ENCODE measurements around the gene ZNF536.
"Not testable (repeated sequence)": the region's sequence is repeated elsewhere in the genome, so short reads cannot be mapped to it uniquely, and the experiment has no call there.

Gene ZNF536

DNA sequence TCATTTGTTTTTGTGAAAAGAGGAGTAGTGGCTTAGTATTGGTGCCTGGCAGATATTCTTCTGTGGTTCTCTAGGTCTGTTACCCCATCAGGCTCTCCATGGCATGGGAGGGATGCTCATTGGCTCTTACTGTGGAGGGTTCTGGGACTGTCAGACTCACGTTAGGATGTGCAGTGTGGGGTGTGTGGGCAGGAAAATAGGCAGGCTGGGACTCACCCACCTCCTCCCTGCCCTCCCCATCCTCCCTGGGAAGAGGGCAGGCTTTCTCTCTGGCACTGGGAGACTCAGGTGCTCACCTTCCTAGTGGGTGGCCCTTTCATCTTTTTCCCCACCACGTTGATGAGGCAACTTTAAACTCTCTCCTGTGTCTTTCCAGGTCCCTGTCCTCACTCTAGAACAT lies 44.2 kb downstream of the ZNF536 start:
- TF ChIP-seq, protein P1, sequence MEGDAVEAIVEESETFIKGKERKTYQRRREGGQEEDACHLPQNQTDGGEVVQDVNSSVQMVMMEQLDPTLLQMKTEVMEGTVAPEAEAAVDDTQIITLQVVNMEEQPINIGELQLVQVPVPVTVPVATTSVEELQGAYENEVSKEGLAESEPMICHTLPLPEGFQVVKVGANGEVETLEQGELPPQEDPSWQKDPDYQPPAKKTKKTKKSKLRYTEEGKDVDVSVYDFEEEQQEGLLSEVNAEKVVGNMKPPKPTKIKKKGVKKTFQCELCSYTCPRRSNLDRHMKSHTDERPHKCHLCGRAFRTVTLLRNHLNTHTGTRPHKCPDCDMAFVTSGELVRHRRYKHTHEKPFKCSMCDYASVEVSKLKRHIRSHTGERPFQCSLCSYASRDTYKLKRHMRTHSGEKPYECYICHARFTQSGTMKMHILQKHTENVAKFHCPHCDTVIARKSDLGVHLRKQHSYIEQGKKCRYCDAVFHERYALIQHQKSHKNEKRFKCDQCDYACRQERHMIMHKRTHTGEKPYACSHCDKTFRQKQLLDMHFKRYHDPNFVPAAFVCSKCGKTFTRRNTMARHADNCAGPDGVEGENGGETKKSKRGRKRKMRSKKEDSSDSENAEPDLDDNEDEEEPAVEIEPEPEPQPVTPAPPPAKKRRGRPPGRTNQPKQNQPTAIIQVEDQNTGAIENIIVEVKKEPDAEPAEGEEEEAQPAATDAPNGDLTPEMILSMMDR (IDR thresholded peaks at IDR 0.05; ENCODE audit: extremely low read depth, missing control alignments): no peak
- no peak for DNase-seq (ENCODE audit: low spot score)

DNA sequence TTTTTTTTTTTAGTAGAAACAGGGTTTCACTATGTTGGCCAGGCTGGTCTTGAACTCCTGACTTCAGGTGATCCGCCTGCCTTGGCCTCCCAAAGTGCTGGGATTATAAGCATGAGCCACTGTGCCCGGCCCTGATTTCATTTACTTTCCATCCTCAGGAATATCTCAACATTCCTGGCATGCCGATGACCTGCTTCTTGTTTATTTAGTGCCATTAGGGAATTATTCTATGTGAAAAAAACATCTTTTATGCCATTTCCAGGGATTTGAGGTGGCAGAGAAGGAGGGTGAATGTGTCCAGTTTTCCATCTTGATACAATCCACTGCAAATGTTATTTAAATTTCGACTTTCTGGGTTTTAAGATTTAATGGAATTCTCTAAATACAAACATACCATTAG lies 45.0 kb downstream of the ZNF536 start:
- not testable (repeated sequence) for DNase-seq (ENCODE audit: low spot score)

DNA sequence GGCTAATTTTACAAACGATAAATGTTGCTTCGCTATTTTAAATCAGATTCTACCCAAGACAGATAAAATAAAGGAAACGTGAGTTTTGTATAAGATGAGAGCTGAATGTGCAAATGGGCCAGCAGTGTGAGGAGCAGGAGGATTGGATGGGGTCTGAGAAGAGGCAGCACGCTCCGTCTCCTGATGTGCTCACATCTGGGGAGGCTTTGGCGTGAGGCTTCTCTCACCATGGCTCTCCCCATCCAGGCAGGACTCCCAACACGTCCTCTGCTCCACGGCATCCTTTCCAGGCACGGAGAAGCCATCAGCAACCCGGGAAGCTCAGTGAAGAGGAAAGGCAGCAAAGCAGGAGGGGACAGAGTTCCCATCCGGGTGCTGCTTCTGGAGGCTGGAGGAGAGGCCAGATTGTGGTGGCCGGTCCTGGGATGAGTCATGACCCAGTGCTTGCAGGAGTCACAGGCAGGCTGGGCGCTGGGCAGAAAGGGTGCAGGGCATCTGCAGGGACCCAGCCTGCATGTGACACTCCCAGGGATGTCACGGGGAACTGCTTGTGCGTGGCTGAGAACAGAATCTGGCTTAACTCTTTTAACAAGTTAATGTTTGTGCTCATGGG lies 47.5 kb downstream of the ZNF536 start:
- TF ChIP-seq, protein P1 (IDR thresholded peaks at IDR 0.05; ENCODE audit: extremely low read depth, missing control alignments): no peak
- DNase-seq (ENCODE audit: low spot score): no peak

DNA sequence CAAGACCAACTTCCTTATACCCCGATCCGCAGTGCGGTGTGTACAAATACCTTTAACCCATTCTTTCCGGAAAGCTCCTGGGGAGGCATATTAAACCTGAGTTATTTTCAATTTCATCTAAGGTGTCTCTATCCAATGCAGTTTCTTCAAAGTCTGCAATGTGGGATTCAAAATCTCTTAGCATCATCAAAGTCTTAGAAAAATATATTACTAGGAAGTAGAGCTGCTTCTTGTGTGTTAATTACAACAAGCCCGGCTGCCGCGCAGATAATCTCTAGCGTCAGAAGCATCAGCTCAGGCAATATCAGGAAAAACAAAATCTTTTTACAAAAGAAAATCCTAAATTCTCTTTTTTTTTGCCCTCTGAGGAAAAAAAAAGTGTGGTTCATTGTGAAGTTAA lies 48.1 kb downstream of the ZNF536 start:
- DNase-seq (ENCODE audit: low spot score): no peak
- TF ChIP-seq, protein P1 (IDR thresholded peaks at IDR 0.05; ENCODE audit: extremely low read depth, missing control alignments): no peak

GRCh38 chr19:30420881-30421280 lies 48.7 kb downstream of the ZNF536 start:
- DNase-seq (ENCODE audit: low spot score): no peak
- TF ChIP-seq, protein P1 (IDR thresholded peaks at IDR 0.05; ENCODE audit: extremely low read depth, missing control alignments): no peak

DNA sequence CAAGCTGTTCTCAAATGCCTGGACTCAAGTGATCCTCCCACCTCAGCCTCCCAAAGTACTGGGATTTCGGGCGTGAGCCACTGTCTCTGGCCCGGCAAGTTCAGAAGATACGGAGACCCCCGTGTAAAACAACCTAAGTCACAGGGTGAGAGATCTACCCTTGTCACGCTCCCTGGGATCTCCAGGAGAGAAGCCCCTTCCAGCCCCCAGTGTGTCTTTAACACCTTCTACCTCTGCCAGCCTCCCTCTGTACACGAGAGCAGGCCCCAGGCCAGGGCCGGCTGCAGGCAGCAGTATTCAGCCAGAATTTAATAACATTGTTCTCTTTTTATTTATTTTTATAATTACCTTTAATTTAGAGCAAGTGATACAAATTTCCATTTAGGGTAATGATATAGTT lies 49.4 kb downstream of the ZNF536 start:
- DNase-seq (ENCODE audit: low spot score): no peak
- TF ChIP-seq, protein P1 (IDR thresholded peaks at IDR 0.05; ENCODE audit: extremely low read depth, missing control alignments): no peak

DNA sequence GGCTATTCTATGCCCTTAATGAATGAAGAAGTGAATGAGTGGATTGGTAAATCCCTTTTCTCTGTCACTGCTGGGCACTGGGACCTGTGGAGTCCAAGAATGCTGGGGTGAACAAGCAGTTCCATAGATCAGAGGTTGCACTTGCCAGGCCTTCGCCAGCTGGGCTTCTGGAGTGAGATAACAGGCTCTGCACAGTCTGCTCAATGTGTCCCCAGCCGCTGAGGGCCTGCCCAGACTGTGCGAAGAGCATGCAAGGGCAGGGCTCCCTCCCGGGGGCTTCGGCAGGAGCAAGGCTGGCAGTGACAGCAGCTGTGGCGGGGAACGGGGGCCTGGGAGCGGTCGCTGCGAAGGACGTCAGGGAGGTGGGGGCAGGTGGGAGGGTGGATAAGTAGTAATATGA lies 51.3 kb downstream of the ZNF536 start:
- TF ChIP-seq, protein P1 (IDR thresholded peaks at IDR 0.05; ENCODE audit: extremely low read depth, missing control alignments): no peak
- no peak for DNase-seq (ENCODE audit: low spot score)

Measured in GM20000 (cell line).